Erythroblast (primary cell): Measurements from ENCODE around the gene PFDN1.

Experiments used
- GATA1 ChIP-seq: IDR thresholded peaks from 2 replicates; pipeline ENCODE4 v1.6.1; 2011; ENCODE audit warnings: low read depth, mild to moderate bottlenecking, control low read depth, low read length, moderate library complexity
- POLR2A ChIP-seq: IDR thresholded peaks from 2 replicates; pipeline ENCODE4 v1.6.1; 2011; ENCODE audit warnings: mild to moderate bottlenecking, low read length

DNA sequence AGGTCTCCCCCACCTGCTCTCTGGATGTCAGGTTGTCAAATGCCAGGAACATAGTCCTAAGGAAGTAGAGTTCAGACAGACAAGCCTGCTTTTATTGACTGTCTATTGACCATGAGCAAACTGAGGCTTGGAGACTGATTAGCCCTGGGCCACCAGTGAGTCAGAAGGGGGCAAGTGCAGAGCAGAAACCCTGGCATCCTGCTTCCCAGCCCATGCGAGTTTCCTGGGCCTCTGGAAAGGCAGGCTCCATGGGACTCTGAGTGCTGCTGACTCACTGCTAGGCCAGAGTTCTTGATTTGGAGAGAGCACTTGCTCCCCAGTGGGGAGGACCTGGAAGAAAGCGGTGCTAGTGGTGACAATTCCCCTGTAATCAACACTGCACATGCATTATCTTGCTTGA lies 46.3 kb upstream of the PFDN1 start:
- TF ChIP-seq POLR2A (no peak), GATA1 (no peak)
